H1 (cell line): Measurements from ENCODE around the gene GSTM3. TPM values are rescaled to one million over a fixed set of nuclear protein-coding genes. Genes with fewer than 3 reads are reported as not detected.

Source experiments
- CTCF ChIA-PET: fragments of 300-600 bp; sonication (Branson Sonifier 250); formaldehyde crosslinking; loops from one replicate; lab custom pipeline; 2021; ENCODE audit not compliant: partially characterized antibody; lab: Charles Lee
- POLR2A ChIA-PET: fragments of 300-600 bp; sonication (Branson Sonifier 250); formaldehyde crosslinking; loops from one replicate; lab custom pipeline; 2021; ENCODE audit warnings: inconsistent platforms; ENCODE audit not compliant: partially characterized antibody; lab: Charles Lee
- DNase-seq, 2 experiments: peaks; one replicate each; pipeline versions ENCODE4 v3.0.0 to v3.0.0-alpha.2; 2010 to 2022; ENCODE audit warnings: low spot score in 2 of 2, low read depth in 1 of 2, mixed read lengths in 1 of 2
- FAIRE-seq: peaks from 2 replicates; lab custom pipeline; 2011; peaks lifted over from hg19 to GRCh38; lab: Jason Lieb, UNC
- H2AFZ ChIP-seq: 2 replicates; pipeline ENCODE4 v1.8.1; 2012; ENCODE audit warnings: low read length, inconsistent platforms
- H2AK5ac ChIP-seq: 2 replicates; pipeline ENCODE4 v1.6.1; 2013; ENCODE audit warnings: low read depth, low read length
- H2BK120ac ChIP-seq: replicated peaks from 2 replicates; pipeline ENCODE3; 2013; ENCODE audit warnings: low read depth, low read length, inconsistent platforms
- H2BK12ac ChIP-seq: 2 replicates; pipeline ENCODE4 v1.6.1; 2013; ENCODE audit warnings: low read depth, low read length
- H2BK15ac ChIP-seq: 2 replicates; pipeline ENCODE4 v1.6.1; 2013; ENCODE audit warnings: low read length
- H2BK20ac ChIP-seq: 2 replicates; pipeline ENCODE4 v1.6.1; 2013; ENCODE audit warnings: low read length
- H2BK5ac ChIP-seq: 2 replicates; pipeline ENCODE4 v1.6.1; 2013; ENCODE audit warnings: low read depth, low read length
- H3K14ac ChIP-seq: 2 replicates; pipeline ENCODE4 v1.6.1; 2013; ENCODE audit warnings: inconsistent platforms; ENCODE audit not compliant: insufficient read length
- H3K18ac ChIP-seq: 2 replicates; pipeline ENCODE4 v1.6.1; 2013; ENCODE audit warnings: low read length; ENCODE audit errors: extremely low read depth
- H3K23ac ChIP-seq: 2 replicates; pipeline ENCODE4 v1.6.1; 2013; ENCODE audit warnings: inconsistent platforms; ENCODE audit not compliant: insufficient read length
- H3K23me2 ChIP-seq: 2 replicates; pipeline ENCODE4 v1.6.1; 2013; ENCODE audit warnings: low read depth, low read length
- H3K27ac ChIP-seq: 2 replicates; pipeline ENCODE4 v1.6.1; 2011; ENCODE audit warnings: low read depth, low read length, inconsistent platforms
- H3K27me3 ChIP-seq, 4 experiments: replicated peaks in 1 of 4; 1 replicate in 1 of 4; 2 replicates in 3 of 4; pipeline versions ENCODE4 v1.6.1 to v1.8.1; 2011 to 2013; ENCODE audit warnings: low read length in 3 of 4, mild to moderate bottlenecking in 3 of 4, inconsistent platforms in 2 of 4, mixed read lengths in 2 of 4, moderate library complexity in 1 of 4; ENCODE audit not compliant: control insufficient read depth in 3 of 4, insufficient read depth in 3 of 4; ENCODE audit errors: extremely low read depth in 1 of 4
- H3K36me3 ChIP-seq, 4 experiments: 2 replicates each; pipeline versions ENCODE4 v1.6.1 to v1.8.1; 2011 to 2013; ENCODE audit warnings: mild to moderate bottlenecking in 4 of 4, low read length in 3 of 4, moderate library complexity in 2 of 4, control low read depth in 1 of 4, inconsistent platforms in 1 of 4; ENCODE audit not compliant: insufficient read depth in 4 of 4, control insufficient read depth in 2 of 4
- H3K4ac ChIP-seq: replicated peaks from 2 replicates; pipeline ENCODE3; 2013; ENCODE audit warnings: low read length, low read depth, mixed read lengths, inconsistent platforms; ENCODE audit not compliant: insufficient read length
- H3K4me1 ChIP-seq, 4 experiments: replicated peaks in 1 of 4; 1 replicate in 1 of 4; 2 replicates in 3 of 4; pipeline versions ENCODE4 v1.6.1 to v1.8.1; 2011 to 2013; ENCODE audit warnings: low read length in 3 of 4, inconsistent platforms in 2 of 4, mixed read lengths in 1 of 4; ENCODE audit not compliant: insufficient read depth in 4 of 4, control insufficient read depth in 3 of 4
- H3K4me2 ChIP-seq, 2 experiments: 2 replicates each; pipeline versions ENCODE4 v1.6.1 to v1.8.1; 2011 to 2013; ENCODE audit warnings: low read depth in 2 of 2, low read length in 2 of 2, control low read depth in 1 of 2, inconsistent platforms in 1 of 2, mild to moderate bottlenecking in 1 of 2; ENCODE audit not compliant: insufficient read depth in 1 of 2
- H3K4me3 ChIP-seq, 4 experiments: fragments of 200-600, 300-600 bp in 1 of 4; sonication (generic), shearing (Covaris generic), sonication (Bioruptor Twin) in 1 of 4; 2 replicates each; pipeline versions ENCODE4 v1.5.1 to v1.8.1; 2011 to 2016; ENCODE audit warnings: low read length in 4 of 4, low read depth in 3 of 4, control low read depth in 2 of 4, inconsistent platforms in 2 of 4, mild to moderate bottlenecking in 2 of 4, mixed read lengths in 1 of 4, moderate library complexity in 1 of 4; ENCODE audit not compliant: insufficient read depth in 2 of 4; ENCODE audit errors: extremely low read depth in 1 of 4
- H3K56ac ChIP-seq: replicated peaks from 2 replicates; pipeline ENCODE3; 2013; ENCODE audit warnings: low read depth, mild to moderate bottlenecking, mixed read lengths, low read length, inconsistent platforms; ENCODE audit not compliant: insufficient read length
- H3K79me1 ChIP-seq: 2 replicates; pipeline ENCODE4 v1.6.1; 2013; ENCODE audit warnings: low read depth, low read length, control low read depth
- H3K79me2 ChIP-seq, 2 experiments: 2 replicates each; pipeline versions ENCODE4 v1.6.1 to v1.8.1; 2012 to 2013; ENCODE audit warnings: low read length in 2 of 2, mild to moderate bottlenecking in 2 of 2, inconsistent platforms in 1 of 2; ENCODE audit not compliant: insufficient read depth in 2 of 2, control insufficient read depth in 1 of 2
- H3K9ac ChIP-seq, 4 experiments: replicated peaks in 1 of 4; 1 replicate in 1 of 4; 2 replicates in 3 of 4; pipeline versions ENCODE4 v1.6.1 to v1.8.1; 2011 to 2013; ENCODE audit warnings: low read depth in 3 of 4, low read length in 3 of 4, control low read depth in 2 of 4, mild to moderate bottlenecking in 2 of 4, moderate library complexity in 2 of 4, inconsistent platforms in 1 of 4; ENCODE audit errors: extremely low read depth in 1 of 4
- H3K9me3 ChIP-seq, 2 experiments: 2 replicates each; pipeline versions ENCODE4 v1.6.1 to v1.8.1; 2012 to 2013; ENCODE audit warnings: mild to moderate bottlenecking in 2 of 2, moderate library complexity in 2 of 2, control low read depth in 1 of 2, inconsistent platforms in 1 of 2, low read depth in 1 of 2, low read length in 1 of 2, mixed read lengths in 1 of 2; ENCODE audit not compliant: insufficient read depth in 2 of 2
- H4K20me1 ChIP-seq, 2 experiments: replicated peaks in 1 of 2; 2 replicates each; pipeline versions ENCODE3 to v1.8.1; 2011 to 2013; ENCODE audit warnings: inconsistent platforms in 2 of 2, low read length in 2 of 2, mild to moderate bottlenecking in 1 of 2; ENCODE audit not compliant: insufficient read depth in 2 of 2, control insufficient read depth in 1 of 2
- H4K5ac ChIP-seq: 2 replicates; pipeline ENCODE4 v1.6.1; 2013; ENCODE audit warnings: low read length, low read depth, mixed read lengths, inconsistent platforms; ENCODE audit not compliant: insufficient read length
- H4K8ac ChIP-seq: 2 replicates; pipeline ENCODE4 v1.8.0; 2013; ENCODE audit warnings: mild to moderate bottlenecking, moderate library complexity, low read length, inconsistent platforms; ENCODE audit not compliant: insufficient read depth; ENCODE audit errors: extremely low read depth
- H4K91ac ChIP-seq: replicated peaks from 2 replicates; pipeline ENCODE3; 2013; ENCODE audit warnings: low read length, mixed read lengths, inconsistent platforms; ENCODE audit not compliant: insufficient read length
- CEBPB ChIP-seq: IDR thresholded peaks from 2 replicates; pipeline ENCODE4 v1.6.1; 2012; ENCODE audit warnings: low read depth, low read length
- RBBP5 ChIP-seq: IDR thresholded peaks from 2 replicates; pipeline ENCODE4 v1.7.1; 2012; ENCODE audit warnings: low read depth, mild to moderate bottlenecking, inconsistent platforms, low read length, moderate library complexity, borderline replicate concordance
- WGBS, 2 experiments: shearing (Covaris generic) in 1 of 2; methylation state at CpG; one replicate each; pipeline versions ENCODE4 v1.1.6 to v1.1.7; 2013 to 2015; ENCODE audit warnings: low lambda C conversion rate in 2 of 2, mixed read lengths in 2 of 2, inconsistent platforms in 1 of 2, low coverage in 1 of 2, missing lambda C conversion rate in 1 of 2; ENCODE audit not compliant: insufficient replicate concordance in 2 of 2, insufficient coverage in 1 of 2, insufficient read length in 1 of 2; ENCODE audit errors: extremely low coverage in 1 of 2, missing lambda C conversion rate in 1 of 2; 5-methylcytosine and 5-hydroxymethylcytosine counted together
- polyA plus RNA-seq, 7 experiments: library from polyadenylated mRNA; depleted of rRNA in 3 of 7; stranded (reverse) in 5 of 7; unstranded in 2 of 7; fragments of >200 nt in 5 of 7; fragments of 200-250 nt in 2 of 7; gene quantifications; 1 replicate in 5 of 7; 2 replicates in 1 of 7; 4 replicates in 1 of 7; pipeline versions ENCODE4 v1.2.1 to v1.2.3, GENCODE V29; 2011 to 2013; ENCODE audit warnings: missing spikeins in 2 of 7, mixed read lengths in 2 of 7
- total RNA-seq: library from RNA; stranded (reverse); fragmentation: NEBNext Ultra II Directional; extraction: Animal tissue kit (Norgen Biotek cat#: 25700); gene quantifications from 2 replicates; pipeline ENCODE4 v1.2.1, GENCODE V29; 2021

Gene GSTM3
- total and polyA plus RNA-seq, 2 of the 8 experiments (the other 6 are each of a cell fraction or from before 2014, with no cell fraction given): 2.2 to 5.1 TPM

- Histone ChIP-seq H2AFZ (no peak overlapping the region), H2BK12ac (no peak overlapping the region), H3K79me1 (no peaks in the 10 kb centered on the region), H3K56ac (no peak overlapping the region), H3K79me2 (no peaks in the 10 kb centered on the region), H3K18ac (no peak overlapping the region), H2BK20ac (no peak overlapping the region), H3K27me3 (no peaks in the 10 kb centered on the region), H4K5ac (no peak overlapping the region), H3K4me2 (no peak overlapping the region), H3K9me3 (peaks cover 7% of the 10 kb centered on the region in 2 experiments), H2AK5ac (no peak overlapping the region), H3K27ac (no peak overlapping the region), H2BK5ac (no peak overlapping the region), H4K8ac (no peak overlapping the region), H3K14ac (no peak overlapping the region), H3K36me3 (no peaks in the 10 kb centered on the region), H4K20me1 (no peaks in the 10 kb centered on the region), H3K9ac (no peak overlapping the region), H3K23ac (no peak overlapping the region), H3K4me1 (no peaks in the 10 kb centered on the region), H4K91ac (no peak overlapping the region), H2BK15ac (no peak overlapping the region), H2BK120ac (no peak overlapping the region), H3K23me2 (no peaks in the 10 kb centered on the region), H3K4ac (no peak overlapping the region), H3K4me3 (no peak overlapping the region)
- no peak for TF ChIP-seq RBBP5
- peak; percentile 93 for TF ChIP-seq CEBPB
- FAIRE-seq: no peak
- CTCF ChIA-PET: interaction anchor here (0.7 kb wide), 1 partner anchor 246 kb away, joined by 3 read pairs; no protein-coding TSS in a partner anchor
- WGBS, 2 experiments: 89% methylated on average over 7 of the region's 7 CpGs; no CpG with 5 or more reads in 1 of the 2 experiments
- POLR2A ChIA-PET: no interaction called here
- no peak for DNase-seq
Measured at GRCh38 chr1:109722908-109723691, 17.7 kb downstream of the GSTM3 start.
